GM12878 (cell line): ENCODE measurements around the gene PSMA8. TPM values are rescaled to one million over a fixed set of nuclear protein-coding genes. Genes with fewer than 3 reads are reported as not detected.
A peak's percentile ranks its signal among the peaks of the same experiment; 100 is the strongest.

Experiments used
- BCL11A ChIP-seq: IDR thresholded peaks from 2 replicates; pipeline ENCODE4 v1.6.1; 2011; ENCODE audit warnings: low read depth, low read length
- CBX5 ChIP-seq: sonication (generic); IDR thresholded peaks from 2 replicates; pipeline ENCODE4 v1.6.1; 2016; ENCODE audit warnings: low read depth, moderate library complexity, mild to moderate bottlenecking, inconsistent platforms
- CHD1 ChIP-seq: IDR thresholded peaks from 2 replicates; pipeline ENCODE4 v1.6.1; 2012; ENCODE audit warnings: low read depth, low read length, improper control_type of control experiment
- CREB1 ChIP-seq: IDR thresholded peaks from 2 replicates; pipeline ENCODE4 v1.6.1; 2012; ENCODE audit warnings: low read depth, mild to moderate bottlenecking, inconsistent platforms
- CTCF ChIP-seq, 3 experiments: IDR thresholded peaks in 2 of 3; conservative IDR thresholded peaks in 1 of 3; 2 replicates each; pipeline ENCODE4 v1.5.1; 2011; ENCODE audit warnings: low read depth in 3 of 3, low read length in 3 of 3, mild to moderate bottlenecking in 3 of 3, control low read depth in 2 of 3, moderate library complexity in 2 of 3, inconsistent platforms in 1 of 3, mixed read lengths in 1 of 3; ENCODE audit not compliant: control insufficient read depth in 2 of 3, insufficient read depth in 1 of 3; ENCODE audit errors: extremely low read depth in 1 of 3
- EGR1 ChIP-seq, 2 experiments: IDR thresholded peaks; 1 replicate in 1 of 2; 2 replicates in 1 of 2; pipeline ENCODE4 v1.6.1; 2011 to 2012; ENCODE audit warnings: low read depth in 2 of 2, low read length in 2 of 2, borderline replicate concordance in 1 of 2, mild to moderate bottlenecking in 1 of 2, moderate library complexity in 1 of 2
- FOXM1 ChIP-seq: IDR thresholded peaks from 2 replicates; pipeline ENCODE4 v1.6.1; 2012; ENCODE audit warnings: low read depth, mild to moderate bottlenecking, inconsistent platforms, low read length, moderate library complexity
- GATAD2B ChIP-seq: fragments of 450-650 bp; conservative IDR thresholded peaks from 2 replicates; pipeline ENCODE4 v1.6.1; 2017; ENCODE audit warnings: low read depth, mild to moderate bottlenecking, moderate library complexity
- HCFC1 ChIP-seq: fragments of 150-350 bp; IDR thresholded peaks from 2 replicates; pipeline ENCODE4 v1.6.1; 2014; ENCODE audit warnings: low read length
- HDGF ChIP-seq: fragments of 450-650 bp; IDR thresholded peaks from 2 replicates; pipeline ENCODE4 v1.6.1; 2016; ENCODE audit warnings: antibody characterized with exemption
- IRF4 ChIP-seq: IDR thresholded peaks from 2 replicates; pipeline ENCODE4 v1.6.1; 2011; ENCODE audit warnings: low read depth, low read length
- LARP7 ChIP-seq: fragments of 450-650 bp; IDR thresholded peaks from 2 replicates; pipeline ENCODE4 v1.6.1; 2017; ENCODE audit warnings: mild to moderate bottlenecking
- MEF2A ChIP-seq: IDR thresholded peaks from 2 replicates; pipeline ENCODE4 v1.6.1; 2011; ENCODE audit warnings: low read depth, mild to moderate bottlenecking, low read length, moderate library complexity; ENCODE audit not compliant: insufficient read depth
- MTA3 ChIP-seq: IDR thresholded peaks from 2 replicates; pipeline ENCODE4 v1.6.1; 2012; ENCODE audit warnings: low read length, inconsistent platforms, borderline replicate concordance
- MYB ChIP-seq: fragments of 150-350 bp; IDR thresholded peaks from 2 replicates; pipeline ENCODE4 v1.6.1; 2014; ENCODE audit warnings: mild to moderate bottlenecking, low read depth, low read length, borderline replicate concordance
- RAD51 ChIP-seq: fragments of 450-650 bp; IDR thresholded peaks from 2 replicates; pipeline ENCODE4 v1.6.1; 2016; ENCODE audit warnings: moderate library complexity, mild to moderate bottlenecking, inconsistent platforms
- SMAD1 ChIP-seq: fragments of 450-650 bp; IDR thresholded peaks from 2 replicates; pipeline ENCODE4 v1.6.1; 2018; ENCODE audit warnings: mild to moderate bottlenecking, low read depth; ENCODE audit not compliant: partially characterized antibody
- TAF1 ChIP-seq: IDR thresholded peaks from 2 replicates; pipeline ENCODE4 v1.6.1; 2011; ENCODE audit warnings: mild to moderate bottlenecking, low read depth, low read length, borderline replicate concordance
- TBL1XR1 ChIP-seq: IDR thresholded peaks from 2 replicates; pipeline ENCODE4 v1.6.1; 2012; ENCODE audit warnings: low read depth, low read length, improper control_type of control experiment
- TCF3 ChIP-seq: IDR thresholded peaks from 2 replicates; pipeline ENCODE4 v1.6.1; 2012; ENCODE audit warnings: low read depth, mild to moderate bottlenecking, low read length, borderline replicate concordance; ENCODE audit not compliant: insufficient read depth
- ZNF274 ChIP-seq: IDR thresholded peaks from one replicate; pipeline ENCODE4 v1.8.0; 2011; ENCODE audit not compliant: insufficient read length, insufficient read depth
- polyA plus RNA-seq, 11 experiments: library from polyadenylated mRNA; depleted of rRNA in 4 of 11; unstranded in 6 of 11; stranded (reverse) in 5 of 11; fragments of >200 nt; fragmentation: Nextera tagmentation in 4 of 11; fragmentation: Illumina TruSeq in 1 of 11; extraction: Ambion mirVana in 4 of 11; extraction: Trizol in 1 of 11; gene quantifications; 1 replicate in 1 of 11; 2 replicates in 10 of 11; pipeline versions ENCODE4 v1.2.1 to v1.2.3, GENCODE V29; 2011 to 2016; ENCODE audit warnings: inconsistent platforms in 2 of 11, missing spikeins in 2 of 11, low read depth in 1 of 11
- total RNA-seq, 4 experiments: library from RNA; depleted of rRNA in 3 of 4; stranded (reverse); fragments of >200 nt in 3 of 4; fragmentation: Illumina TruSeq in 1 of 4; extraction: Trizol in 1 of 4; gene quantifications; 2 replicates each; pipeline versions ENCODE4 v1.2.1 to v1.2.3, GENCODE V29; 2013 to 2021
- TF ChIP-seq, protein P1 (sequence below): fragments of 450-650 bp; IDR thresholded peaks from 2 replicates; pipeline ENCODE4 v1.6.1; 2018; ENCODE audit warnings: borderline replicate concordance, mild to moderate bottlenecking; ENCODE audit not compliant: partially characterized antibody
- TF ChIP-seq, protein P2 (sequence below): IDR thresholded peaks from 2 replicates; pipeline ENCODE4 v1.6.1; 2012; ENCODE audit warnings: low read depth, low read length, improper control_type of control experiment

PSMA8 gene
- total and polyA plus RNA-seq, 10 of the 15 experiments (the other 5 are each of a cell fraction or from before 2014, with no cell fraction given): 0.07 to 0.15 (median 0.09) TPM; not detected in 6

GRCh38 chr18:26091047-26091630 lies 42.5 kb upstream of the PSMA8 start (continued):
- TF ChIP-seq CBX5 (no peak; the same call in 1 of the 2 replicates), SMAD1 (no peak), RAD51 (no peak), EGR1 (IDR thresholded peaks at IDR 0.05; ENCODE audit: borderline replicate concordance in 1 of 2, low read depth in 2 of 2, low read length in 2 of 2) (peak in 1 of 2 experiments; percentile 10; a peak in 1 of 3 replicates), MYB (no peak), IRF4 (peak; percentile 6; the same call in 1 of the 2 replicates), ZNF274 (no peak), GATAD2B (peak; percentile 64), CTCF (IDR thresholded peaks at IDR 0.05 in 2 of 3, conservative IDR thresholded peaks at IDR 0.05 in 1 of 3; ENCODE audit: control insufficient read depth in 2 of 3, extremely low read depth in 1 of 3, insufficient read depth in 1 of 3, low read depth in 3 of 3, low read length in 3 of 3) (no peak), HDGF (no peak), TAF1 (0 out of 2 replicates have a peak, but pooled peaks have one; percentile 27), LARP7 (0 out of 2 replicates have a peak, but pooled peaks have one; percentile 25), FOXM1 (peak; percentile 70; the same call in 1 of the 2 replicates), TCF3 (0 out of 2 replicates have a peak, but pooled peaks have one; percentile 2), MTA3 (peak; percentile 30; the same call in 1 of the 2 replicates), BCL11A (peak; percentile 19; the same call in 1 of the 2 replicates), CREB1 (peak; percentile 5; the same call in 1 of the 2 replicates), HCFC1 (0 out of 2 replicates have a peak, but pooled peaks have one; percentile 3), TBL1XR1 (no peak), CHD1 (no peak), MEF2A (0 out of 2 replicates have a peak, but pooled peaks have one; percentile 27)
- TF ChIP-seq, protein P1, sequence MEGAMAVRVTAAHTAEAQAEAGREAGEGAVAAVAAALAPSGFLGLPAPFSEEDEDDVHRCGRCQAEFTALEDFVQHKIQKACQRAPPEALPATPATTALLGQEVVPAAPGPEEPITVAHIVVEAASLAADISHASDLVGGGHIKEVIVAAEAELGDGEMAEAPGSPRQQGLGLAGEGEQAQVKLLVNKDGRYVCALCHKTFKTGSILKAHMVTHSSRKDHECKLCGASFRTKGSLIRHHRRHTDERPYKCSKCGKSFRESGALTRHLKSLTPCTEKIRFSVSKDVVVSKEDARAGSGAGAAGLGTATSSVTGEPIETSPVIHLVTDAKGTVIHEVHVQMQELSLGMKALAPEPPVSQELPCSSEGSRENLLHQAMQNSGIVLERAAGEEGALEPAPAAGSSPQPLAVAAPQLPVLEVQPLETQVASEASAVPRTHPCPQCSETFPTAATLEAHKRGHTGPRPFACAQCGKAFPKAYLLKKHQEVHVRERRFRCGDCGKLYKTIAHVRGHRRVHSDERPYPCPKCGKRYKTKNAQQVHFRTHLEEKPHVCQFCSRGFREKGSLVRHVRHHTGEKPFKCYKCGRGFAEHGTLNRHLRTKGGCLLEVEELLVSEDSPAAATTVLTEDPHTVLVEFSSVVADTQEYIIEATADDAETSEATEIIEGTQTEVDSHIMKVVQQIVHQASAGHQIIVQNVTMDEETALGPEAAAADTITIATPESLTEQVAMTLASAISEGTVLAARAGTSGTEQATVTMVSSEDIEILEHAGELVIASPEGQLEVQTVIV: no peak
- TF ChIP-seq, protein P2, sequence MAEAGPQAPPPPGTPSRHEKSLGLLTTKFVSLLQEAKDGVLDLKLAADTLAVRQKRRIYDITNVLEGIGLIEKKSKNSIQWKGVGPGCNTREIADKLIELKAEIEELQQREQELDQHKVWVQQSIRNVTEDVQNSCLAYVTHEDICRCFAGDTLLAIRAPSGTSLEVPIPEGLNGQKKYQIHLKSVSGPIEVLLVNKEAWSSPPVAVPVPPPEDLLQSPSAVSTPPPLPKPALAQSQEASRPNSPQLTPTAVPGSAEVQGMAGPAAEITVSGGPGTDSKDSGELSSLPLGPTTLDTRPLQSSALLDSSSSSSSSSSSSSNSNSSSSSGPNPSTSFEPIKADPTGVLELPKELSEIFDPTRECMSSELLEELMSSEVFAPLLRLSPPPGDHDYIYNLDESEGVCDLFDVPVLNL: no peak
- TF ChIP-seq, all 136 proteins: peak for 16
